HG03066 (cell line): ENCODE data around the gene GJA1.

Source experiments
- ATAC-seq: cut with Tn5 transposase; IDR thresholded peaks from one replicate; pipeline ENCODE4 v1.9.1; 2021; ENCODE audit warnings: low read depth; ENCODE audit not compliant: unreplicated experiment

GJA1 gene

GRCh38 chr6:121482004-121482693 lies 46.7 kb downstream of the GJA1 start:
- no peak for ATAC-seq

GRCh38 chr6:121482751-121483150 lies 47.3 kb downstream of the GJA1 start:
- no peak for ATAC-seq

GRCh38 chr6:121485359-121485811 lies 49.9 kb downstream of the GJA1 start:
- no peak for ATAC-seq

GRCh38 chr6:121491576-121491975 lies 56.1 kb downstream of the GJA1 start:
- ATAC-seq, result no peak

GRCh38 chr6:121492536-121492935 lies 57.1 kb downstream of the GJA1 start:
- ATAC-seq, result no peak

GRCh38 chr6:121497970-121498375 lies 62.5 kb downstream of the GJA1 start:
- no peak for ATAC-seq

GRCh38 chr6:121498481-121499276 lies 63.2 kb downstream of the GJA1 start:
- no peak for ATAC-seq
